Right cardiac atrium (tissue), 5 donors: Measurements from ENCODE around the gene VWA8. TPM values are rescaled to one million over a fixed set of nuclear protein-coding genes. Genes with fewer than 3 reads are reported as not detected.
"Not testable (repeated sequence)": the region's sequence is repeated elsewhere in the genome, so short reads cannot be mapped to it uniquely, and the experiment has no call there.

Source experiments
- ATAC-seq, 2 donors: fragments of 200-7000 bp; cut with Tn5 transposase; one replicate each; pipeline versions ENCODE4 v1.8.0 to v1.9.1; 2020; ENCODE audit warnings: moderate library complexity in 2 of 2, mild to moderate bottlenecking in 1 of 2
- DNase-seq, 3 donors: peaks; one replicate each; pipeline ENCODE4 v3.0.0-alpha.2; 2020
- H3K27ac ChIP-seq: one replicate; pipeline ENCODE4 v1.5.1; 2013; ENCODE audit warnings: mild to moderate bottlenecking, low read length, control low read depth, moderate library complexity
- H3K27me3 ChIP-seq: one replicate; pipeline ENCODE4 v1.6.1; 2013; ENCODE audit not compliant: control insufficient read depth, insufficient read depth
- H3K4me1 ChIP-seq: one replicate; pipeline ENCODE4 v1.6.1; 2013; ENCODE audit warnings: low read length; ENCODE audit not compliant: control insufficient read depth, insufficient read depth
- H3K4me3 ChIP-seq: one replicate; pipeline ENCODE4 v1.5.1; 2013; ENCODE audit warnings: low read length, control low read depth
- H3K9me3 ChIP-seq: one replicate; pipeline ENCODE4 v1.6.1; 2013; ENCODE audit warnings: low read length; ENCODE audit not compliant: control insufficient read depth
- WGBS: extraction: QIAGEN DNeasy Blood & Tissue Kit; methylation state at CpG from one replicate; pipeline ENCODE4 v1.1.7; 2013; 5-methylcytosine and 5-hydroxymethylcytosine counted together
- intact Hi-C, 4 donors: fragments of 100-400 bp; cut with DNase I; formaldehyde crosslinking; loops; one replicate each; pipeline versions ENCODE4 v1.11.0 to v1.14.0; 2022 to 2023
- polyA plus RNA-seq: library from polyadenylated mRNA; stranded (reverse); fragments of 200-250 nt; gene quantifications from one replicate; pipeline ENCODE4 v1.2.3, GENCODE V29; 2013
- total RNA-seq, 4 donors: library from RNA; stranded (reverse); fragmentation: NEBNext Ultra II Directional; extraction: Animal tissue kit (Norgen Biotek cat#: 25700); gene quantifications; one replicate each; pipeline ENCODE4 v1.2.1, GENCODE V29; 2021
- donor health status: healthy with polysubstance abuse.
- donor health status: DM: no; HTN: yes; CAD: no.
- donor health status: DM: no; HTN: no; CAD: no.
- donor health status: DM: no; HTN: yes; CAD: no; lungs with severe emphysema.
- donor health status: DM: yes; HTN: yes; CAD: no.

Gene VWA8
- total and polyA plus RNA-seq, 5 donors: 11.7 to 41.7 (median 34.0) TPM

GRCh38 chr13:41643507-41643906 lies 317.4 kb downstream of the VWA8 start:
- ATAC-seq (peak in 1 of 2 donors; percentile 25), DNase-seq (no peak)
- 84% methylated on average over 4 of the region's 4 CpGs for WGBS
- H3K4me1 ChIP-seq: peaks cover 1% of the 10 kb centered on the region
- no peak overlapping the region for H3K27ac ChIP-seq
- no peak overlapping the region for H3K4me3 ChIP-seq
- H3K9me3 ChIP-seq: no peaks in the 10 kb centered on the region
- intact Hi-C loops: no loop called here
- H3K27me3 ChIP-seq: no peaks in the 10 kb centered on the region

GRCh38 chr13:41641961-41642360 lies 318.9 kb downstream of the VWA8 start:
- 97% methylated on average over 4 of the region's 4 CpGs for WGBS
- no peak overlapping the region for H3K27ac ChIP-seq
- DNase-seq (no peak), ATAC-seq (no peak)
- peaks cover 1% of the 10 kb centered on the region for H3K4me1 ChIP-seq
- intact Hi-C loops: no loop called here
- no peaks in the 10 kb centered on the region for H3K27me3 ChIP-seq
- H3K9me3 ChIP-seq: no peaks in the 10 kb centered on the region
- H3K4me3 ChIP-seq: no peak overlapping the region

GRCh38 chr13:41641429-41641828 lies 319.5 kb downstream of the VWA8 start:
- no peak for ATAC-seq
- intact Hi-C loops: no loop called here
- H3K4me1 ChIP-seq: peaks cover 1% of the 10 kb centered on the region

GRCh38 chr13:41639955-41640780 lies 320.7 kb downstream of the VWA8 start:
- H3K27ac ChIP-seq: no peak overlapping the region
- DNase-seq: no peak
- H3K27me3 ChIP-seq: no peaks in the 10 kb centered on the region
- H3K4me1 ChIP-seq: peaks cover 1% of the 10 kb centered on the region
- intact Hi-C loops: no loop called here
- ATAC-seq: peak; percentile 66 to 75
- no peak overlapping the region for H3K4me3 ChIP-seq
- no peaks in the 10 kb centered on the region for H3K9me3 ChIP-seq
- WGBS: 52% methylated on average over 4 of the region's 4 CpGs

More at GRCh38 chr13:41641429-41641828, 319.5 kb downstream of the VWA8 start:
- no peaks in the 10 kb centered on the region for H3K27me3 ChIP-seq
- no peaks in the 10 kb centered on the region for H3K9me3 ChIP-seq
- no peak overlapping the region for H3K27ac ChIP-seq
- 44% methylated on average over 1 of the region's 1 CpG for WGBS
- DNase-seq: no peak
- no peak overlapping the region for H3K4me3 ChIP-seq

DNA sequence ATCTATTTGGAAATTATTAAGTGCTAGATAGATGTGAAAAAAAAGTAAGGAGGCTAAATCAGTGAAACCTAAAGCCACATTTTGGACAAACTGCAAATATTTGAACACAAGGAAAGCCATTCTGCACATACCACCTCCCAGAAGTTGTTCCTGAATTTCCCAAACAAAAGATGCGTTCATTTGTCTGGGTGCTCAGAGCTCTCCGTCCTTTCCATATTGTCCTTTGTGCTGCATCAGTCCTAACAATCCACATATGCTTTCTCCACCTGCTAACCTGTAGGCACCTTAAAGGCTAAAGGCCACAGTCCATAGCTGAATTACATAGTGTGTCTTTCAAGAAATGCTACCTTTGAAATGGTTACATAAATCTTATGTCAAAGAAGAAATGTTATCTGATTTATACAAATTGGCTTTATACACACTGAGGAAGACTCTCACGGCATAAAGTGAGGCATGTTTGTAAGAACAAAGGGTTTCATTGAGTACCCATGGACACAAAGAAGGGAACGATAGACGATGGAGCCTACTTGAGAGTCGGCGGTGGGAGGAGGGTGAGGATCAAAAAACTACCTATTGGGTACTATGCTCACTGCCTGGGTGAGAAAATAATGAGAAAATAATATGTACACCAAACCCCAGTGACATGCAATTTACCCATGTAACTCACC lies 321.5 kb downstream of the VWA8 start:
- 76% methylated on average over 7 of the region's 7 CpGs for WGBS
- Histone ChIP-seq H3K27me3 (no peaks in the 10 kb centered on the region), H3K4me1 (peaks cover 1% of the 10 kb centered on the region), H3K4me3 (no peak overlapping the region), H3K9me3 (no peaks in the 10 kb centered on the region), H3K27ac (peak overlapping the region; percentile 30)
- DNase-seq (no peak), ATAC-seq (no peak)
- intact Hi-C loops: no loop called here

GRCh38 chr13:41637586-41637985 lies 323.3 kb downstream of the VWA8 start:
- WGBS: 92% methylated on average over 1 of the region's 1 CpG
- H3K27ac ChIP-seq: no peak overlapping the region
- H3K4me1 ChIP-seq: peaks cover 3% of the 10 kb centered on the region
- no peak overlapping the region for H3K4me3 ChIP-seq
- ATAC-seq (no peak), DNase-seq (no peak)
- H3K27me3 ChIP-seq: no peaks in the 10 kb centered on the region
- intact Hi-C loops: no loop called here
- H3K9me3 ChIP-seq: no peaks in the 10 kb centered on the region

DNA sequence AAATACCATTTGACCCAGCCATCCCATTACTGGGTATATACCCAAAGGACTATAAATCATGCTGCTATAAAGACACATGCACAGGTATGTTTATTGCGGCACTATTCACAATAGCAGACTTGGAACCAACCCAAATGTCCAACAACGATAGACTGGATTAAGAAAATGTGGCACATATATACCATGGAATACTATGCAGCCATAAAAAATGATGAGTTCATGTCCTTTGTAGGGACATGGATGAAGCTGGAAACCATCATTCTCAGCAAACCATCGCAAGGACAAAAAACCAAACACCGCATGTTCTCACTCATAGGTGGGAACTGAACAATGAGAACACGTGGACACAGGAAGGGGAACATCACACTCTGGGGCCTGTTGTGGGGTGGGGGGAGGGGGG lies 323.9 kb downstream of the VWA8 start:
- 84% methylated on average over 5 of the region's 5 CpGs for WGBS
- intact Hi-C loops, H3K4me1 ChIP-seq, H3K27ac ChIP-seq, H3K27me3 ChIP-seq, ATAC-seq, H3K4me3 ChIP-seq, DNase-seq, H3K9me3 ChIP-seq: not testable (repeated sequence)

- ATAC-seq, intact Hi-C loops, DNase-seq, H3K4me3 ChIP-seq, H3K9me3 ChIP-seq, H3K4me1 ChIP-seq, H3K27ac ChIP-seq, H3K27me3 ChIP-seq: not testable (repeated sequence)
Measured at GRCh38 chr13:41636590-41636989, 324.3 kb downstream of the VWA8 start.

- Histone ChIP-seq H3K4me3 (no peak overlapping the region), H3K27me3 (no peaks in the 10 kb centered on the region), H3K27ac (no peak overlapping the region), H3K4me1 (peaks cover 1% of the 10 kb centered on the region), H3K9me3 (no peaks in the 10 kb centered on the region)
- DNase-seq (no peak), ATAC-seq (no peak)
- intact Hi-C loops: no loop called here
- WGBS: 70% methylated on average over 3 of the region's 3 CpGs
Measured at GRCh38 chr13:41634407-41634806, 326.5 kb downstream of the VWA8 start.

- ATAC-seq: no peak
- H3K4me1 ChIP-seq: peaks cover 1% of the 10 kb centered on the region
- WGBS: 88% methylated on average over 4 of the region's 4 CpGs
Measured at GRCh38 chr13:41633776-41634175, 327.1 kb downstream of the VWA8 start.

DNA sequence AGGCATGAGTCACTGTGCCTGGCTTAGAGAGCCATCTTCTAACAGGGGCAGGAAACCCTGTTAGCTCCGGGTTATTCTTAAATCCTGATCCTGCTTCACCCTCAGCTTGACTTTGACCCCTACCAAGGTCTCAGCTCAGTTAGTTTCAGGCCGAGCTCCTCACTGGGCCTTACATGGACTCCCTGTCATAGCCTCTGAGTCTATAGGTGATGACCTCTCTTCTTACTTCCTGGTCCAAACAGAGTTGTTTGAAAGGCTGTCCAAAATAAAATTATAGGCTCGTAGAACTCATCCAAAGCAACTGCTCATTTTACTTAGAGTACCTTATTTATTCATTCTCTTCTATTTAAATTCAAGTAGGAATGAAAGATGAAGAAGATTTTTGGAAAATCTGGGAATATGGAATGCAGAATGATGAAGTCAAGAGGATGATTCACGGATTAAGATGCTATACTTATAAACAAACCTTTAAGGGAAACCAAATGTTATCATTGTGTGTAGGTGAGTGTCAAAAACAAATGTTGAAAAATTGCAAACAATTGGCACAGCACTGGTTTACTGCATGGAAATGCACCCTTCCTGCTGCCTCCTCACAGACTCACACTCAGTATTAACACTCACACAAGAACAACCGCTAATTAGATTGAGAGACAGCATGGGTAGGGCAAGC lies 329.5 kb downstream of the VWA8 start:
- H3K4me3 ChIP-seq: no peak overlapping the region
- H3K9me3 ChIP-seq: no peaks in the 10 kb centered on the region
- intact Hi-C loops: no loop called here
- DNase-seq: no peak
- no peak overlapping the region for H3K27ac ChIP-seq
- no peak for ATAC-seq
- no peaks in the 10 kb centered on the region for H3K27me3 ChIP-seq
- H3K4me1 ChIP-seq: peaks cover 1% of the 10 kb centered on the region
- 89% methylated on average over 5 of the region's 5 CpGs for WGBS

More at GRCh38 chr13:41633776-41634175, 327.1 kb downstream of the VWA8 start:
- Histone ChIP-seq H3K4me3 (no peak overlapping the region), H3K27ac (no peak overlapping the region), H3K9me3 (no peaks in the 10 kb centered on the region), H3K27me3 (no peaks in the 10 kb centered on the region)
- no peak for DNase-seq
- intact Hi-C loops: no loop called here
